ENCODE measurements around the gene RBBP8NL.

Gene RBBP8NL

GRCh38 chr20:62417981-62418708 lies 9.2 kb downstream of the RBBP8NL start:
- no peaks in the 10 kb centered on the region for H3K4me1 ChIP-seq
- no peak for DNase-seq
- no peak overlapping the region for H3K4me3 ChIP-seq (ENCODE audit: low read depth, low read length)
- no peaks in the 10 kb centered on the region for H3K27me3 ChIP-seq
- no peaks in the 10 kb centered on the region for H3K36me3 ChIP-seq
- H3K9me3 ChIP-seq = no peaks in the 10 kb centered on the region
- no peak for TF ChIP-seq CTCF (IDR thresholded peaks at IDR 0.05; ENCODE audit: low read depth, low read length)

- Histone ChIP-seq H3K4me1 (no peaks in the 10 kb centered on the region), H3K36me3 (no peaks in the 10 kb centered on the region), H3K27me3 (no peaks in the 10 kb centered on the region), H3K9me3 (no peaks in the 10 kb centered on the region), H3K4me3 (ENCODE audit: low read depth, low read length) (no peak overlapping the region)
- TF ChIP-seq CTCF (IDR thresholded peaks at IDR 0.05; ENCODE audit: low read depth, low read length) = no peak
- no peak for DNase-seq
Measured at GRCh38 chr20:62416651-62417637, 10.4 kb downstream of the RBBP8NL start.

GRCh38 chr20:62415354-62416111 lies 11.8 kb downstream of the RBBP8NL start:
- Histone ChIP-seq H3K9me3 (no peaks in the 10 kb centered on the region), H3K4me1 (peaks cover 2% of the 10 kb centered on the region), H3K36me3 (no peaks in the 10 kb centered on the region), H3K27me3 (no peaks in the 10 kb centered on the region), H3K4me3 (ENCODE audit: low read depth, low read length) (no peak overlapping the region)
- TF ChIP-seq CTCF (IDR thresholded peaks at IDR 0.05; ENCODE audit: low read depth, low read length) = no peak
- DNase-seq = no peak

GRCh38 chr20:62413896-62414481 lies 13.3 kb downstream of the RBBP8NL start:
- Histone ChIP-seq H3K4me3 (ENCODE audit: low read depth, low read length) (no peak overlapping the region), H3K27me3 (no peaks in the 10 kb centered on the region), H3K9me3 (no peaks in the 10 kb centered on the region), H3K36me3 (no peaks in the 10 kb centered on the region), H3K4me1 (peaks cover 5% of the 10 kb centered on the region)
- TF ChIP-seq CTCF (IDR thresholded peaks at IDR 0.05; ENCODE audit: low read depth, low read length) = peak; percentile 30
- no peak for DNase-seq

- DNase-seq = no peak
- Histone ChIP-seq H3K27me3 (no peaks in the 10 kb centered on the region), H3K4me3 (ENCODE audit: low read depth, low read length) (no peak overlapping the region), H3K36me3 (no peaks in the 10 kb centered on the region), H3K4me1 (peaks cover 5% of the 10 kb centered on the region), H3K9me3 (no peaks in the 10 kb centered on the region)
- no peak for TF ChIP-seq CTCF (IDR thresholded peaks at IDR 0.05; ENCODE audit: low read depth, low read length)
Measured at GRCh38 chr20:62413025-62413570, 14.2 kb downstream of the RBBP8NL start.
